Lung (tissue), 13 donors: ENCODE data around the gene CYBC1. TPM values are rescaled to one million over a fixed set of nuclear protein-coding genes. Genes with fewer than 3 reads are reported as not detected.

Source experiments
- ATAC-seq: fragments of 200-7000 bp; cut with Tn5 transposase; one replicate; pipeline ENCODE4 v1.9.1; 2020; ENCODE audit warnings: moderate number of reproducible peaks; ENCODE audit not compliant: insufficient read depth, low FRiP score
- DNase-seq, 3 donors: peaks; one replicate each; pipeline ENCODE4 v3.0.0-alpha.2; 2013 to 2017
- H3K27ac ChIP-seq, 2 donors: one replicate each; pipeline ENCODE4 v1.5.1; 2013; ENCODE audit warnings: mild to moderate bottlenecking in 2 of 2, moderate library complexity in 2 of 2, control low read depth in 1 of 2, inconsistent platforms in 1 of 2, low read depth in 1 of 2, low read length in 1 of 2
- H3K27me3 ChIP-seq, 3 donors: one replicate each; pipeline ENCODE4 v1.5.1; 2013; ENCODE audit warnings: low read length in 2 of 3; ENCODE audit not compliant: control insufficient read depth in 3 of 3, insufficient read depth in 3 of 3
- H3K36me3 ChIP-seq, 4 donors: one replicate each; pipeline ENCODE4 v1.5.1; 2013; ENCODE audit warnings: low read length in 4 of 4, mild to moderate bottlenecking in 1 of 4, moderate library complexity in 1 of 4; ENCODE audit not compliant: control insufficient read depth in 4 of 4, insufficient read depth in 4 of 4
- H3K4me1 ChIP-seq, 5 donors: one replicate each; pipeline ENCODE4 v1.5.1; 2013; ENCODE audit warnings: low read length in 5 of 5, mild to moderate bottlenecking in 2 of 5, moderate library complexity in 1 of 5; ENCODE audit not compliant: control insufficient read depth in 5 of 5, insufficient read depth in 5 of 5
- H3K4me3 ChIP-seq: one replicate; pipeline ENCODE4 v1.5.1; 2013; ENCODE audit warnings: mild to moderate bottlenecking, control low read depth, moderate library complexity
- H3K9ac ChIP-seq, 2 donors: one replicate each; pipeline ENCODE4 v1.5.1; 2013; ENCODE audit warnings: low read length in 2 of 2, control low read depth in 1 of 2; ENCODE audit not compliant: insufficient read depth in 1 of 2
- H3K9me3 ChIP-seq, 4 donors: one replicate each; pipeline ENCODE4 v1.5.1; 2013; ENCODE audit warnings: low read length in 3 of 4, mild to moderate bottlenecking in 1 of 4, moderate library complexity in 1 of 4; ENCODE audit not compliant: control insufficient read depth in 4 of 4, insufficient read depth in 3 of 4
- CTCF ChIP-seq: IDR thresholded peaks from 2 replicates; pipeline ENCODE4 v1.5.1; 2012; ENCODE audit warnings: mild to moderate bottlenecking; ENCODE audit errors: control extremely low read depth, extremely low read depth
- WGBS, 2 donors: extraction: QIAGEN DNeasy Blood & Tissue Kit; methylation state at CpG; one replicate each; pipeline ENCODE4 v1.1.7; 2013; 5-methylcytosine and 5-hydroxymethylcytosine counted together
- polyA plus RNA-seq, 2 donors: library from polyadenylated mRNA; stranded (reverse); fragments of 200-250 nt; gene quantifications; one replicate each; pipeline ENCODE4 v1.2.1, GENCODE V29; 2013
- small RNA-seq: library from RNA; depleted of rRNA; stranded (forward); fragments of <200 nt; gene quantifications from one replicate; pipeline ENCODE3, GENCODE V24; 2014; ENCODE audit warnings: low replicate concordance
- total RNA-seq, 2 donors: library from RNA; depleted of rRNA in 1 of 2; stranded (reverse); fragments of >200 nt in 1 of 2; gene quantifications; one replicate each; pipeline ENCODE4 v1.2.1, GENCODE V29; 2014 to 2021
- donor health status: control.
- donor health status: control.
- donor health status: Bipolar disorder and iron deficiency.
- donor health status: healthy.
- donor health status: DM: yes; HTN: yes; CAD: no.

CYBC1 gene
- total and polyA plus RNA-seq, 4 donors, result 37.4 to 144 (median 92.0) TPM

- H3K4me1 ChIP-seq, result peaks cover 0 to 3% (median 0%) of the 10 kb centered on the region in 5 donors
- DNase-seq, result no peak
- H3K4me3 ChIP-seq, result no peak overlapping the region
- no peak overlapping the region for H3K9ac ChIP-seq
- H3K36me3 ChIP-seq, result peaks cover 0 to 29% (median 8%) of the 10 kb centered on the region in 4 donors
- no peak for ATAC-seq
- no peaks in the 10 kb centered on the region for H3K27me3 ChIP-seq
- TF ChIP-seq CTCF, result no peak
- 91 to 92% methylated on average over 15 of the region's 15 CpGs for WGBS, 2 donors
- no peak overlapping the region for H3K27ac ChIP-seq
- no peaks in the 10 kb centered on the region for H3K9me3 ChIP-seq
Observed at GRCh38 chr17:82392941-82393340, 57.6 kb downstream of the CYBC1 start.

Small RNAs within 50 kb of the gene (small RNA-seq; reads per million reads assigned to genes)
- gene RF00019, result not detected

Other genes with a start within 250 kb of the CYBC1 start
- gene CCDC57, start 237.9 kb downstream of the CYBC1 start, total RNA-seq, result 10 to 100 TPM; 33.2 to 89.4 TPM
- gene CCDC57, start 237.9 kb downstream of the CYBC1 start, polyA plus RNA-seq, result 100 to 1,000 TPM in 1 of 2 donors, 10 to 100 TPM in 1; 60.4 to 128 TPM
- gene SLC16A3, start 221.7 kb downstream of the CYBC1 start, total RNA-seq, result 100 to 1,000 TPM in 1 of 2 donors, 10 to 100 TPM in 1; 31.0 to 154 TPM
- 100 to 1,000 TPM in 1 of 2 donors, 10 to 100 TPM in 1; 33.2 to 309 TPM for gene SLC16A3, start 221.7 kb downstream of the CYBC1 start, polyA plus RNA-seq
- gene CSNK1D, start 177.1 kb downstream of the CYBC1 start, total RNA-seq, result 100 to 1,000 TPM in 1 of 2 donors, 10 to 100 TPM in 1; 72.7 to 160 TPM
- 100 to 1,000 TPM; 110 to 137 TPM for gene CSNK1D, start 177.1 kb downstream of the CYBC1 start, polyA plus RNA-seq
- 1 to 10 TPM; 2.3 to 7.0 TPM for gene CD7, start 133.1 kb downstream of the CYBC1 start, total RNA-seq
- gene CD7, start 133.1 kb downstream of the CYBC1 start, polyA plus RNA-seq, result 10 to 100 TPM in 1 of 2 donors, 1 to 10 TPM in 1; 5.3 to 10.7 TPM
- 10 to 100 TPM; 14.7 to 38.0 TPM for gene SECTM1, start 117.0 kb downstream of the CYBC1 start, total RNA-seq
- 10 to 100 TPM; 12.5 to 68.6 TPM for gene SECTM1, start 117.0 kb downstream of the CYBC1 start, polyA plus RNA-seq
- not detected for gene TEX19, start 91.5 kb downstream of the CYBC1 start, total RNA-seq
- under 1 TPM in 1 of 2 donors, not detected in 1; 0.03 TPM for gene TEX19, start 91.5 kb downstream of the CYBC1 start, polyA plus RNA-seq
- gene UTS2R, start 79.0 kb downstream of the CYBC1 start, total RNA-seq, result under 1 TPM in 1 of 2 donors, not detected in 1; 0.17 TPM
- not detected for gene UTS2R, start 79.0 kb downstream of the CYBC1 start, polyA plus RNA-seq
- gene HEXD, start 32.4 kb downstream of the CYBC1 start, total RNA-seq, result 10 to 100 TPM; 36.9 to 37.8 TPM
- gene HEXD, start 32.4 kb downstream of the CYBC1 start, polyA plus RNA-seq, result 10 to 100 TPM; 28.4 to 57.3 TPM
- gene OGFOD3, start 32.2 kb downstream of the CYBC1 start, total RNA-seq, result 10 to 100 TPM; 20.6 to 41.6 TPM
- gene OGFOD3, start 32.2 kb downstream of the CYBC1 start, polyA plus RNA-seq, result 10 to 100 TPM; 28.2 to 31.4 TPM
- 10 to 100 TPM; 57.7 to 60.1 TPM for gene NARF, start 8.0 kb upstream of the CYBC1 start, total RNA-seq
- gene NARF, start 8.0 kb upstream of the CYBC1 start, polyA plus RNA-seq, result 10 to 100 TPM; 54.7 to 59.8 TPM
- 10 to 100 TPM; 40.4 to 59.8 TPM for gene FOXK2, start 69.0 kb upstream of the CYBC1 start, total RNA-seq
- 10 to 100 TPM; 23.4 to 26.4 TPM for gene FOXK2, start 69.0 kb upstream of the CYBC1 start, polyA plus RNA-seq
- 10 to 100 TPM; 63.2 to 92.8 TPM for gene WDR45B, start 197.7 kb upstream of the CYBC1 start, total RNA-seq
- 10 to 100 TPM; 39.6 to 66.7 TPM for gene WDR45B, start 197.7 kb upstream of the CYBC1 start, polyA plus RNA-seq
- gene RAB40B, start 247.9 kb upstream of the CYBC1 start, total RNA-seq, result 10 to 100 TPM; 10.3 to 12.2 TPM
- gene RAB40B, start 247.9 kb upstream of the CYBC1 start, polyA plus RNA-seq, result 1 to 10 TPM; 4.9 to 7.8 TPM